ENCODE data around the gene MTX1.

MTX1 gene

DNA sequence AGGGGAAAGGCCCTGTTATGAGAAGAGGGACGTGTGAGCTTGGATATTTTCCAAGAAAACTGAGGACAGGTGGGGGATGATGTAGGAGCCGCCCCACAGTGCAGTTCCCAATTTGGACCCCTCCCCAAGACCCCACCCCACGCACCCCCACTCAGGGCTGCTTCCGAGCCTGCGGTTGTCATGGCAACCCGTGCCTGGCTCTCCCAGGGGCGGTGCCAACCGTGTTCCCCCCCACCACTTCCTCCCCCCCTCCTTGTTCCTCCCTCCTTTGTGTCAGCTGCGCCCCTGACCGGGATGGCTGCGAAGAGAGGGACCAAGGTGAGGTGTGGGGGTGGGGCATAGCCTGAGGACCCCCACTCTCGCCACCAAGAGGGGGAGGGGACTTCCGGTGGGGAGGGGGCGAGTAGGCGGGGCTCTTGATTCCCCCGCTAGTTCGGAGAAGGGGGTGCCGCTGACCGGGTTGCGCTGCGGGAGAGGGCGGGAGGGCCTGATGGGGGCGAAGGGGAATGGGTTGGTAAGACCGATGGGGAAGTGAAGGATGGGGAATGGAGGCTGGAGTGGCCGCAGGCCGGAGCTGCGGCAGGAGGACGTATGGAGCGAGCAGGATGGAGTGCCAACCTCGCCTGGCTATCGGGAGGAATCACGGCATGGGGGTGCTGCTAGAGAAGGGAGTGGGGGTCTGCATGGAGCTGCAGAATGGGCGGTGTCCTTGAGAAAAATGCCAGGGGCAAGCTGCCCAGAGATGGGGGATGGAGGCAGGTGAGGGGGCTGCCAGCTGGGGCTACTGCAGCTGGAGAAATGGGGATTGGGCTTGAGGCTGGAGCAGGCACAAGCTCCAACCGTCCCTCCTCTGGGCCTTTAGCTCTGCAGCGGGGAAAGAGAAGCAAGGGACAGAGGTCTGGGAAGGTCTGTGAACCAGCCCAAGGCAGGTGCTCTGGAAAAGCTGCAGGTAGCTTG is 33.9 kb upstream of the MTX1 start:
- in situ Hi-C loops (cut with MboI; ENCODE audit: low sequenced_read_pairs): no loop called here

- in situ Hi-C loops (cut with MboI; ENCODE audit: low sequenced_read_pairs): no loop called here
These were observed 33.1 kb upstream of the MTX1 start for GRCh38 chr1:155175281-155175926.

DNA sequence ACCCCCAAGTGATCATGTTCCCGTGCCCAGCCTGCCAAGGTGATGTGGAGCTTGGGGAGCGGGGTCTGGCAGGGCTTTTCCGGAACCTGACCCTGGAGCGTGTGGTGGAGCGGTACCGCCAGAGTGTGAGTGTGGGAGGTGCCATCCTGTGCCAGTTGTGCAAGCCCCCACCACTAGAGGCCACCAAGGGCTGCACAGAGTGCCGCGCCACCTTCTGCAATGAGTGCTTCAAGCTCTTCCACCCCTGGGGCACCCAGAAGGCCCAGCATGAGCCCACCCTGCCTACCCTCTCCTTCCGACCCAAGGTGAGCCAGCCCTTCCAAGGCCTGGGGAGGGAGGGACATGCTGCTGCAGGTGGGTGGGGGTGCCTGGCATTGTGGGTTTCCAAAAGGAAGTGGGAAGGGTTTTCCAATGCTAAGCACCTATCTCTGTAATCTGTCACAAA is 32.5 kb upstream of the MTX1 start:
- in situ Hi-C loops (cut with MboI; ENCODE audit: low sequenced_read_pairs): no loop called here

DNA sequence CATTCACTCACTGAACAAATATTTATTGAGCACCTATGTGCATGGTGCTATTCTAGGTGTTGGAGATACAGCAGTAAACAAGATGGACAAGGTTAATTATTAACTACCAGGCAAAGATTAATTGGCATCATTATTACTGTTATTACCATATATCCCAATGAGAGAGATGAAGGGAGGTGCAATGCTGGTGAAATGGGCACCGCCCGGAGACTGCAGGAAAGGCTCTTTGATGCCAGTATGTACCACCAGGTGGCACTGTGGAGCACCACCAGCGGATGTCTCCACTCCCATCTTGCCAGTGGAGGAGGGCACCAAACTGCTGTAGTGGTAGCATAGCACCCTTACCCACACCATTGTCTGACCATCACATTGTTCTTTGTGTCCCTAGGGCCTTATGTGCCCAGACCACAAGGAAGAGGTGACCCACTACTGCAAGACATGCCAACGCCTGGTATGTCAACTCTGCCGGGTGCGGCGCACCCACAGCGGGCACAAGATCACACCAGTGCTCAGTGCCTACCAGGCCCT is 31.9 kb upstream of the MTX1 start:
- in situ Hi-C loops (cut with MboI; ENCODE audit: low sequenced_read_pairs): no loop called here

GRCh38 chr1:155177192-155177917 is 31.1 kb upstream of the MTX1 start:
- in situ Hi-C loops (cut with MboI; ENCODE audit: low sequenced_read_pairs): no loop called here

DNA sequence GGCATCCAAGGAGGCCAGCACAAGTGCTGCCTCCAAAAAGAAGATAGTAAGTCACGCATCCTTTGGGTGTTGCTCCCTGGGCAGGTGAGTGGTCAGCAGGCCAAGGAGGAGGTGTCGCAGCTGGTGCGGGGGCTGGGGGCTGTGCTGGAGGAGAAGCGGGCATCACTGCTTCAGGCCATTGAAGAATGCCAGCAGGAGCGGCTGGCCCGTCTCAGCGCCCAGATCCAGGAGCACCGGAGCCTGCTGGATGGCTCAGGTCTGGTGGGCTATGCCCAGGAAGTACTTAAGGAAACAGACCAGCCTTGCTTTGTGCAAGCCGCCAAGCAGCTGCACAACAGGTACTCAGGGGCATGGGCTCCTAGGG is 30.6 kb upstream of the MTX1 start:
- in situ Hi-C loops (cut with MboI; ENCODE audit: low sequenced_read_pairs): no loop called here

GRCh38 chr1:155178441-155179111 is 29.9 kb upstream of the MTX1 start:
- in situ Hi-C loops (cut with MboI; ENCODE audit: low sequenced_read_pairs): no loop called here

DNA sequence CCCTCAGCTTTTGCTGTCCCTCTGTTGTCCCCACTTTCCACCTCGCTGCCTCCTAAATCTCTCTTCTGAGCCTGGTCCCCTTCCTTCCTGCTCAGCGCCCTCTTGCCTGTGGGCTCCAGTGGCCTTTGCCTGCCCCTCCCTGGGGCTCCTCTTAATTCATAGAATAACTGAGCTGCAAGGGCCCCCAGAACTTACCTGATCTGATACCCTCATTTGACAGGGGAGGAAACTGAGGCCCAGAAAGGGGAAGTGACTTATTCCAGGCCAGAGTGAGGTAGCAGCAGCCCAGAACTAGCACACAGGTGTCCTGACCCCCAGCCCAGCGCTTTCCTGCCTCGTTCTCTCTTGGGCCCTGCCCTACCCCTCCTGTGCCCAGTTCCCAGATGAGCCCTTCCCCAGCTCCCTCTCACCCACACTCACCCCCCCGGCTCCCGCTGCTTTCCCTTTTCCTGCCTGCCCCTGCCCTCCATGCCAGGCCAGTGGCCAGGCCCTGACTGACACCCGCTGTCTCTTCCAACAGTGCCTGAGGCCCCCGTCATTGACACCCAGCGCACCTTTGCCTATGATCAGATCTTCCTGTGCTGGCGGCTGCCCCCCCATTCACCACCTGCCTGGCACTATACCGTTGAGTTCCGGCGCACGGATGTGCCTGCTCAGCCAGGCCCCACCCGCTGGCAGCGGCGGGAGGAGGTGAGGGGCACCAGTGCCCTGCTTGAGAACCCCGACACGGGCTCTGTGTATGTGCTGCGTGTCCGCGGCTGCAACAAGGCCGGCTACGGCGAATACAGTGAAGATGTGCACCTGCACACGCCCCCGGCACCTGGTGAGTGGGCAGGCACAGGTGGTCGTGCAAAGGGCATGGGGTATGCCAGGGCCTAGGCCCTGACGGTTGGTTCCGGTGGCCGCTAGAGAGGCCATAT is 29.1 kb upstream of the MTX1 start:
- in situ Hi-C loops (cut with MboI; ENCODE audit: low sequenced_read_pairs): no loop called here

GRCh38 chr1:155181371-155182051 is 27.0 kb upstream of the MTX1 start:
- in situ Hi-C loops (cut with MboI; ENCODE audit: low sequenced_read_pairs): no loop called here

DNA sequence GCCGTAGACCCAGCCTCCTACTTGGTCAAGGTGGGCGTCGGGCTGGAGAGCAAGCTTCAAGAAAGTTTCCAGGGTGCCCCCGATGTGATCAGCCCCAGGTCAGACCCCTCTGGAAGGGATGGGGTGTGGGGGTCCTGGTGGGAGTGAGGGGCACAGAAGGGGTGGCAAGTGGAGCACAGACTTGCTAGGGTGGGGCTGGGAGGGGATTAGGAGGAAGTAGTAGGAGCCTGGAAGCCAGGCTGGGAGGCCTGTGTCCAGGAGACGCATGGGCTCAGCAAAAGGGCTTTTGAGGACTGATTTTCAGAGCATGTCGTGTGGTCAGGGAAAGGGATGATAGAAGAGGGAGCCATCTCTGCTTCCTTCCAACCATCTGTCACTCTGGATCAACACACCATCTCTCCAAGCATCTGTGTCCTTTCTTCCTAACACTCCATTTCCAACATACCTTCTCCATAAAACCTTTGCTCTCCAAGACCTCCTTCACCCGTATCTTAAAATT is 26.4 kb upstream of the MTX1 start:
- in situ Hi-C loops (cut with MboI; ENCODE audit: low sequenced_read_pairs): no loop called here

GRCh38 chr1:155183775-155184221 is 24.7 kb upstream of the MTX1 start:
- in situ Hi-C loops (cut with MboI; ENCODE audit: low sequenced_read_pairs): no loop called here

DNA sequence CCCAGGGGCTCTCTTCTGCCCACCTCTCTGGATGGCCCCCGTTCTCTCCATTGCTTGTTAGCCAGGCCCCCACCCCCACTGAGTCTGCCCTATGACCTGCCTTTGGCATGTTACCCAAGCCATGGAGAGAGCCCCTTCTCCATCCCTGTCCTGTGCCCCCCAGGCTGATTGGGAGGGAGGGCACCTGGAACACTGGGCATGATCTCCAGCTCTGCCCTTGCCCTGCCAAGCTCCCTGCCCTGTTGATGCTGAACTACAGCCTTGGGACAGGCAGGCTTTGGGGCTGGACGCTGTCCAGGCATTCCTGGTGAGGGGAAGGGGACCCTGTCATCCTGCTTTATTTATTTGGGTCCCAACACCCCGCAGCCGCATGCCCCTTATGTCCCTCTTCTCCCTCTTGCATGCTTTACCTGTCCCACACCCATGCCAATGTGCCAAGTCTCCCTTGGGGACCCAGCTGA is 24.1 kb upstream of the MTX1 start:
- in situ Hi-C loops (cut with MboI; ENCODE audit: low sequenced_read_pairs): no loop called here

DNA sequence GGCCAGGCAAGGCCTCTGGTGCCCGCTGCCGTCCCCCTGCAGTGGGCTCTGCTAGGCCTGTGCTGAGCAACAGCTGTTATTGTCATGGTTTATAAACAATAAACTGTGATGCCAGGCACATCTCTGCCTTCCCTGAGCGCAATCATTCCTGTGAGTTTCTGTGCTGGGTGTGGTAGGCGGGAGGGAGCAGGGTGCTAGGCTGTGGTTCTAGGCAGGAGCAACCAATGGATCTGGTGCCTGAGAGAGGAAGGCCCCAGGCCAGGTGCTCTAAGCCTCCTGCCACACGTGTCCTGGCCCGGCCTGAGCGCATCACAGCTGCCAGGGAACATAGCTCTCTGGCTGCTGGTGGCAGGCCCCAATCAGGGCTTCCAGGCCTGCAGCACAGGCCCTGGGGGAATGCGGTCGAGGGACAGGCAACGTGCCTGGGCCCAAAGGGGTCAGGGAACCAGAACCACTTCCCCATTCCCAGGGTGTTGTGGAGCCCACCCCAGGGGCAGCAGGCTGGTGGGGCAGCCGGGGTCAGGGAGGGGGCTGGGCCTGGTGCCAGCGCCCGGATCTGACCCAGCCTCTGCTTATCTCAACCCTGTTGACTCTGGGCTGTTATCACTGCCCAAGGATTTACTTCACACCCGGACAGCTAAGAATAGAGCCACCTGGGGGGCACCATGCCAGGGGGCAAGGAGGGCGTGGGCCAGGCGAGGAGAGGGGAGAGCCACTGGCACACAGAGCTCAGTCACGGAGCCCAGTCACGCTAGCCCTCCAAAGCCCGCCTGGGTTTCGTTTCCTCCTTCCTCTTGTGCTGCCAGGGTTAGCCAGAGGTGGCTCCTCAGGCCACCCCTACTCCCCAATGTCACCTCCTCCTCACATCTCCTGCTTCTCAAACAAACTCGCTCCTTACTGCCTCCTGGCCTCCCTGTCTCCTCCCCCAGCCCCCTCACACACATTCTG is 23.4 kb upstream of the MTX1 start:
- in situ Hi-C loops (cut with MboI; ENCODE audit: low sequenced_read_pairs): no loop called here

- in situ Hi-C loops (cut with MboI; ENCODE audit: low sequenced_read_pairs): no loop called here
These were observed 22.8 kb upstream of the MTX1 start for GRCh38 chr1:155185783-155186066.

DNA sequence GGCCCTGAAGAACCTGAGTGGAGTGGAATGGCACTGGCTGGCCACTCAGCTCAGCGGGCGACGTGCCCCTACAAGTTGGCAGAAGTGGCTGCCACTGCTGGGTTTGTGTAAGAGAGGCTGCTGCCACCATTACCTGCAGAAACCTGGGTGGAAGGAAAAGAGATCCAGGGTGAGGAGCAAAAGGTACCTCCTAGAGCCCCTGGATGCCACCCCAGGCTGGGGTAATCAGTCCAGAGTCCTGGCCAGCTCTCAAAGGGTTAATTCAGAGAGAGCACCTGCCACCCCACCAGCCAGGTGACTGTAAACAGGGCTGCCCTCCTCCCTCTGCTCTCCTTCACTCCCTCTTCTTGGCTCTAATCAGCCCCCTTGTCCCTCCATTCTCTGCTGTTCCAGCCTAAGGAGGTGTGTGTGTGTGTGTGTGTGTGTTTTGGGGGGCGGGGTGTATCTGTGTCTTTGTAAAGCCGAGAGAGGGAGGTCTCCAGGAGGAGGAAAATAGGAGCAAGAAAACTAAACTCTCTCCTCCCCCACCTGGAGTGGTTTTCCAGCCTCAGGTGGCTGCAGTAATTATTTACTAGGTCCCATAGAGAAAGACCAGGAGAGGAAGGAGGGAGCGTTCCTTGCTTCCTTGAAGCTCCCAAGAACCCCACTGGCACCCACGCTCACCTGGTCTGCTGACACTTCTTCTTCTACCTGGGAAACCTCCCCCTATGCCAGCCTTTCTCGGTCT is 22.3 kb upstream of the MTX1 start:
- in situ Hi-C loops (cut with MboI; ENCODE audit: low sequenced_read_pairs): no loop called here

DNA sequence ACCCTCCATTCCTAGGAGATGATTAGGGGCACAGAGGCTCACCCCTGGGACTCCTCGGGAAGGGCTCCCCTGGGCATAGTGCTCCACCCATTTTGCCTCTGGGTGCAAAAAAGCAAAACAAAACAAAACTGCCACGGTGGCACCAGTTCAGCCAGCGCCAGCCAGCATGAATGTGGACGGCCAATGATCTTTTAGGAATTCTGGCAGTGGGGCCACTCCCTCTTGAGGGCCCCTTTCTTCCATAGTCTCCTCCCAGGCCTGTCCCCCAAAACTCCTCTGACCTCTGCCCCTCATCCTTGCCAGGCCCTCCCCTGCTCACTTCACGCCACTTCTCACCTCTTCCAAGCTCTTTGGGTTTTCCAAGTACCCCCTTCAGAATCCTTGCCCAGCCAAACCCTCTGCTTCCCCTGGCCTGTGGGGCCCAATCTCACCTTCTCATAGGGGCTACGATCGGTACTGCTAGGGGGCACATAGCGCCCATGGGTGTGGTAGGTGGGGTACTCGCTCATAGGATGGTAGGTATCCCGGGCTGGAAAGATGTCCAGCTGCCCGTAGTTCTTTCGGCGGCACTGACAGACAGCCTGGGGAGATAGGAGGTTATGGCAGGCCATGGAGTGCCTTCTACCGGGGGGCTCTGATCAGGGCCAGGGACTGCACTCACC is 21.6 kb upstream of the MTX1 start:
- in situ Hi-C loops (cut with MboI; ENCODE audit: low sequenced_read_pairs): no loop called here

GRCh38 chr1:155187456-155187891 is 21.0 kb upstream of the MTX1 start:
- in situ Hi-C loops (cut with MboI; ENCODE audit: low sequenced_read_pairs): no loop called here
